ENCODE measurements around the gene SH3D19.
"Not testable (repeated sequence)": the region's sequence is repeated elsewhere in the genome, so short reads cannot be mapped to it uniquely, and the experiment has no call there.

The SH3D19 gene

DNA sequence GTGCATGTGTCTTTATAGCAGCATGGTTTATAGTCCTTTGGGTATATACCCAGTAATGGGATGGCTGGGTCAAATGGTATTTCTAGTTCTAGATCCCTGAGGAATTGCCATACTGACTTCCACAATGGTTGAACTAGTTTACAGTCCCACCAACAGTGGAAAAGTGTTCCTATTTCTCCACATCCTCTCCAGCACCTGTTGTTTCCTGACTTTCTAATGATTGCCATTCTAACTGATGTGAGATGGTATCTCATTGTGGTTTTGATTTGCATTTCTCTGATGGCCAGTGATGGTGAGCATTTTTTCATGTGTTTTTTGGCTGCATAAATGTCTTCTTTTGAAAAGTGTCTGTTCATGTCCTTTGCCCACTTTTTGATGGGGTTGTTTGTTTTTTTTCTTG is 56.5 kb downstream of the SH3D19 start:
- DNase-seq (ENCODE audit: low read depth in 3 of 3), result not testable (repeated sequence)

DNA sequence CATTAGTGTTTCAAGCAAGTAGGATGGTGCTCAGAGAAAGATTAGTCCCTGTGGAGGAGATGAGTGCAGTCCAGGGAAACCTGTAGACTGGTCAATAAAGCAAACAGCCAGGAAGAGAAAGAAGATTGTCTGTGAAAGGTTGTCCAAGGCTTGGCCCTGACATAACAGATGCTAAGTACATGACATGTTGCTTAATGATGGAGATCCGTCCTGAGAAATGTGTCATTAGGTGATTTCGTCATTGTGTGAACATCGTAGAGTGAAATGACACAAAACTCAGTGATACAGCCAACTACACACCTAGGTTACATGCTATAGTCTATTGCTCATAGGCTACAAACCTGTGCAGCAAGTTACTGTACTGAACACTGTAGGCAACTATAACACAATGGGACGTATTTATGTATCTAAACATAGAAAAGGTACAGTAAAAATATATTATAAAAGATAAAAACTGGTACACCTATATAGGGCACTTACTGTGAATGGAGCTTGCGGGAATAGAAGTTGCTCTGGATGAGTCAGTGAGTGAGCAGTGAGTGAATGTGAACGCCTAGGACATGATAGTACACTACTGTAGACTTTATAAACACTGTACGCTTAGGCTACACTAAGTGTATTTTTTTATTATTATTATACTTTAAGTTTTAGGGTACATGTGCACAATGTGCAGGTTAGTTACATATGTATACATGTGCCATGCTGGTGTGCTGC is 57.4 kb downstream of the SH3D19 start:
- no peak for DNase-seq (ENCODE audit: low read depth in 3 of 3)

DNA sequence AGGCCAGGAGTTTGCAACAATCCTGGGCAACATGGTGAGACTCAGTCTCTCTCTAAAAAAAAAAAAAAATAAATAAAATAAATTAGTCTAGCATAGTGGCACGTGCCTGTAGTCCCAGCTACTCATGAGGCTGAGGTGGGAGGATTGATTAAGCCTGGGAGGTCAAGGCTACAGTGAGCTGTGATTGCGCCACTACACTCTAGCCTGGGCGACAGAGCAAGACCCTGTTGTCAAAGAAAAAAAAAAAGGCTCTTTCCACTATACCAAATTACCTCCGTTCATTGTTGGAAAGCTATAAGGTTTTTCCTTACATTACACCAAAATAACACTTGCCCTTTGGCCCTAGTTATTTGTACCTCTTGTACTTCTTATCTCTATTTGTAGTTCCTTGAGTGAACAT is 58.3 kb downstream of the SH3D19 start:
- no peak for DNase-seq (ENCODE audit: low read depth in 3 of 3)

DNA sequence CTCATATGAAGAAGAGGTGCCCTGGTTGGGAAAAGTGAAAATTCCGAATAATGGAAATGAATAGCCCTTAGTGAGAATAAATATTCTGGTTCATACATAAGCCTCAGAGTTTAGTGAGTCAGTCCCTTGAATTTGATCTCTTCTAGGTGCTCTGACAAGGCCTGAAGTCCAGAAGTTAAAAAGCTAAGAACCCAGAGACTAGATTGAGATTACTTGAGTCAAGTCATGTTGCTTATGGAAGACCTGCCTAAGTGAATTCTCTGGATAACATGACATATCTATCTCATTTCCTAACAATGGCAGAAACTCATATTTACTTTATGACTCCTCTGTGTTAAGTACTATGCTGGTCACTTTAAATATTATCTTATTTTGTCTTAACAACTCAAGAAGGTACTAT is 58.9 kb downstream of the SH3D19 start:
- DNase-seq (ENCODE audit: low read depth in 3 of 3), result no peak

DNA sequence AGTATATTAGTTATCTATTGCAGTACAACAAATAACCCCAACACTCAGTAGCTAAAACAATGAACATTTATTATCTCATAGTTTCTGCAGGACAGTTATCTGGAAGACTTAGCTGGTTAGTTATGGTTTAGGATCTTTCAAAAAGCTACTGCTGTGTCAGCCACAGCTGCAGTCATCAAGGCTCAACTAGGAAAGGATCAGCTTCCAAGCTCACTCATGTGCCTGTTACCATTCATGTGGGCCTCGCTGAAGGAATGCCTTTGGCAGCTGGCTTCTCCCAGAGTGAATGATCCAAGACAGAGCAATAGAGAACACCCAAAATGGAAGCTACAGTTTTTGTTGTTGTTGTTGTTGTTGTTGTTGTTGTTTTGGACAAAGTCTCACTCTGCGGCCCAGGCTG is 62.0 kb downstream of the SH3D19 start:
- no peak for DNase-seq (ENCODE audit: low read depth in 3 of 3)

DNA sequence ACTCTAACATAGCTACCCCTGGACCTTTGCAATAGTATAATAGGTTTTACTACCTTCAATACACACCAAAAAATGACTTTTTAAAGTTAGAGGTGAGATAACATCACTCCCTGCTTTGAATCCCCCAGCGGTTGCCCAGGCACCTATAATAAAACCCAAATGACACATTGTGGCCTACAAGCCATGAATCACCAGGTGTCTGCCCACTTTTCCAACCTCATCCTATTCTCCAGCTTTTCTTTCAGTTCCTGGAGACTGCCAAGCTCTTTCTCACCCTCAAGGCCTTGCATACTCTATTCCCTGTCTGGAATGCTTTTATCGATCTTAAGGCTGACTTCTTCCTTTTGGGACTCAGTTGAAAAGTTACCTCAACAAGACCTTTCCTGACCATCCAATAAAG is 64.9 kb downstream of the SH3D19 start:
- no peak for DNase-seq (ENCODE audit: low read depth in 3 of 3)

DNA sequence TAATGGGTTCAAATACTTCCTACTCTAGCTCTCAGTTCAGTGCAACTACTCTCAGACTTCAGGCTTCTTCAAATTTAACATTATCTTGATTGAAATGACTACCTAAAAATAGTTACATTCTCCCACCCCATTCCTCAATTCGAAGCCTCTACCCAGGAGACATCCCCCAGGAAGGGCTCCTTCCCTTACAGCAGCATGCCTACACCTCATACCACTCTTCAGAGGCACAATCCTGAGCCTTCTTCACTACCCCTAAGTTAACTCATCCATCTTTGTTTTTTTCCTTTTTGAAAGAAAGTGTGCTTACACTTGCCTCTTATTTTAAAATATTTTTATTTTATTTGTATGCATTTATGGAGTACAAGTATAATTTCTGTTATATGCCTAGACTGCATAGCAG is 65.7 kb downstream of the SH3D19 start:
- no peak for DNase-seq (ENCODE audit: low read depth in 3 of 3)

DNA sequence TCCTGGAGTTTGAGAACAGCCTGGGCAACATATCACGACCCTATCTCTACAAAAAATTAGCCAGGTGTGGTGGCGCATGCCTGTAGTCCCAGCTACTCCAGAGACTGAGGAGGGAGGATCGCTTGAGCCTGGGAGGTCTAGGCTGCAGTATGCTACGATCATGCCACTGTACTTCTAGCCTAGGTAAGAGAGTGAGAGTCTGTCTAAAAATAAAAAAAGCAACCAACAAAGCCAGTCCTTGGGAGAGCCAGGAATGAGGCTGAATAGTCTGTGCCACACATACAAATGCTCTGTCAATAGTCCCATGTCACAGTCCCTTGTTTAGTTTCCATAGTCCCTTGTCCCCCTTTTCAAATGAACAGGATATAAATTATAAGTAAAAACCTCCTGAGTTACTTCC is 67.7 kb downstream of the SH3D19 start:
- DNase-seq (ENCODE audit: low read depth in 3 of 3), result no peak

DNA sequence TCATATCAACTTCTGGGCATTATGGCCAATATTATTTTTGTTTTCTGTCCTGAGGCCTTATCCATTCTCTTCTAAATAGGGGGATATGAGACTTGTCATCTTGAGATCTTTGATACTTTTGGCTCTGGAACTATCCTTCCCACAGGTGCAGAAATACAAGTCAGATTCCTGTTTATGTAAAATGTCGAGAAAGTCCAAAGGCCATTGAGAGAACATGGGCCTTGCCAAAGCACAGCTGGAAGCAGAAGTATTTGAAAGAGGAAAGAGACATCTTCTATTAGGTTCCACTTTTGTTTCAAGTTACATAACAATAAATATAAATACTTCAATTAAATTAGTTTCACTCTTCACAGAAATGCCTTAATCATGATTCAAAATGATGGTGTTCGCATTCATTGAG is 69.3 kb downstream of the SH3D19 start:
- DNase-seq (ENCODE audit: low read depth in 3 of 3), result no peak

DNA sequence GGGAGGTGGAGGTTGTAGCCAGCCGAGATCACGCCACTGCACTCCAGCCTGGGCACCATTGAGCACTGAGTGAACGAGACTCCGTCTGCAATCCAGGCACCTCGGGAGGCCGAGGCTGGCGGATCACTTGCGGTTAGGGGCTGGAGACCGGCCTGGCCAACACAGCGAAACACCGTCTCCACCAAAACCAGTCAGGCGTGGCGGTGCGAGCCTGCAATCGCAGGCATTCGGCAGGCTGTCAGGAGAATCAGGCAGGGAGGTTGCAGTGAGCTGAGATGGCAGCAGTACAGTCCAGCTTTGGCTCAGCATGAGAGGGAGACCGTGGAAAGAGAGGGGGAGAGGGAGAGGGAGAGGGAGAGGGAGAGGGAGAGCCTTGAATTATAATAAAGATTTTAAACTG is 69.7 kb downstream of the SH3D19 start:
- not testable (repeated sequence) for DNase-seq (ENCODE audit: low read depth in 3 of 3)

DNA sequence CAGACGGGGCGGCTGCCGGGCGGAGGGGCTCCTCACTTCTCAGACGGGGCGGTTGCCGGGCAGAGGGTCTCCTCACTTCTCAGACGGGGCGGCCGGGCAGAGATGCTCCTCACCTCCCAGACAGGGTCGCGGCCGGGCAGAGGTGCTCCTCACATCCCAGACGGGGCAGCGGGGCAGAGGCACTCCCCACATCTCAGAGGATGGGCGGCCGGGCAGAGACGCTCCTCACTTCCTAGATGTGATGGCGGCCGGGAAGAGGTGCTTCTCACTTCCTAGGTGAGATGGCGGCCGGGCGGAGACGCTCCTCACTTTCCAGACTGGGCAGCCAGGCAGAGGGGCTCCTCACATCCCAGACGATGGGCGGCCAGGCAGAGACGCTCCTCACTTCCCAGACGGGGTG is 70.2 kb downstream of the SH3D19 start:
- DNase-seq (ENCODE audit: low read depth in 3 of 3), result not testable (repeated sequence)

DNA sequence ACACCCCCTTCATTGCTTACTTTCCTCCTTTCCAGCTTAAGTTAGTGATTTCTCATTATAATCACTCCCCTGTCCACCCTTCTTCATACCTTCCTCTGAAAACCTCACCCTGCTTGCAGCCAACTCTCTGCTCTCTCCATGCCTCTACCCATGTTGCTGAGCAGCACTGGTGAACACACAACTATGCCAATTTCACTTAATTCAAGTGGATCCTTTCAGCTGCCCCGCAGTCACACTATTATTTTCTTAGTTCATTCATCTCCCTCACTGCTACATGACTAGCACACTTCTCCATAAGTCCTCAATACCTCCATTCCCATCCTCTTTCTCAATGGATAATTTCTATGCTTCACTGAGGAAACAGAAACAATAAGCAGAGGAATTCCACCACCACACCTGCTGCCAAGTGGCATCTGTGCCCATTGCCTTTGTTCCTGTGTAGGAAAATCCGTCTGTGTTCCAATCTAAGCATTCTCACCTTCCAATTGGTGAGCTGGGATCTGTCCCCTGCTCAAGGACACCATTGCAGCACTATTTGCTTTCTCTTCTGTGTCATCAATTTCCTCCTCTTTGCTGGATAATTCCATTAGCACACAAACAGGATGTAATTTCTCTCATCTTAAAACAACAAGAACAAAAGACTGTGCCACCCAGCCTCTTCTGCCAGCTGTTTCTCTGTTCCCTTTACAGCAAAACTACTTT is 73.7 kb downstream of the SH3D19 start:
- no peak for DNase-seq (ENCODE audit: low read depth in 3 of 3)

DNA sequence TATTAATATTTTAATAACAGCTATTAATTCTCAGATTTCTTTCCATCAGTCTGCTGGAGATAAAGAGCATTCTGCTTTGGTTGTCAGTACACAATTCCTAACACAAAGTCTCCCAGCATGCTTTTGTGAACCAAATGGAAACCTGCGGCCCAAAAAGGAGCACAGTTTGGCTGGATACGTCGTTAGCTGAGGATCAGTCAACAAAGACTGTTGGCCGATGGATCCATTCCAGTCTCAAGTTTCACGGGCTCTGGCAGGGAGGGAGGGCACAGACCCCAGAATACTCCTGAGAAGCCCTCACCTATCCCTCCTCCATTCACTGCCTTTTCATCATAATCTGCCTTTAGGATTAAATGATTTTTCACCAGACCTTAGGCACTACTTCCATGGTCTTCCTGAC is 74.7 kb downstream of the SH3D19 start:
- DNase-seq (ENCODE audit: low read depth in 3 of 3), result no peak

DNA sequence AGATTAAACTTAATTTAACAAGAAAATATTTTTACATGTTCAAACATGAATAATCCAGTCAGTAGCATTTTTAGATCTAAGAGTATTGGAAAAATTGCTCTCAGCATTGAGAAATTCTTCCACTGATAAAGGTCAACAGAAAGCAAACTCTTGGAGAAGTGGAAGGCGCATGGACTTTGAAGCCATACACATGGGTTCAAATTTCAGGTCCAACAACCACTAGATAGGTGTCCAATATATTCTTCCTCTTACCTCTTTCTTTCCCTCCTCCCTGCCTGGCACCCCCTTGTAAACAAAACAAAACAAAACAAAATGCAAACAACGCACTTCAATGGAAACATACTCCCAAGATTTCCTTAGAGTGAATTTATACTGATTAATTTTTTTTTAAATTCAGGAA is 76.9 kb downstream of the SH3D19 start:
- DNase-seq (ENCODE audit: low read depth in 3 of 3), result no peak

DNA sequence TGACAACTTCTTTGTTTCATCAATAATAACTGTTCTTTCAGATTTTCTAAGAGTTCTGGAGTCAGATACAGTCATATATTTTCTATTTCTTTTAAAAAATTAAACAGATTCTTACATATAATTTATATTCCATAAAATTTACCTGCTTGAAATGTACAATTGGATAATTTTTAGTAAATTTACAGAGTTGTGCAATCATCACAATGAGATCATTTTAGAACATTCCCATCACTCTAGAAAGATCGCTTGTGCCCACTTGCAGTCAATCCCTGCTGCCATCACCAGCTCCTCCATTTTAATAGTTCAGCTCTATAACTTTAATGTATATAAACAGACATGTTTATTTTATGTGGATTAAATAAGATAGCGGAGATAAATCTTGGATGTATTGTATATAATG is 78.0 kb downstream of the SH3D19 start:
- no peak for DNase-seq (ENCODE audit: low read depth in 3 of 3)

DNA sequence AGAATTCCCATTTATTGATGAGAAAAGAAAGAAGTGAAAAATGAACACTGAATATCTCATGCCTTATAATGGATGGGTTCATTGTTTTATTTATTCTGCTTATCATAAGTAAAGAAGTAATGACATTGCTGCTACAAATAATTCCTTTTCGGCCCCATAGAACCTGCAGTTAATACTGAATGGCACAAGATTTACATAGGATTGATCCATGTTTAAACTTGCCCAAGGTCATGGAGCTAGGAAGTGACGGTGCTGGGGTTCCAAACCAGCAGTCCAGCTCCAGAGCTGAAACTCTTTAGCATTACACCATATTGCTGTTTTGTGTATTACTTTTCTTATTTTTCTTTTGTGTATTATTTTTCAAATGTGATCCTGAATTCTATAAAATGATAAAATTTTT is 78.7 kb downstream of the SH3D19 start:
- no peak for DNase-seq (ENCODE audit: low read depth in 3 of 3)

DNA sequence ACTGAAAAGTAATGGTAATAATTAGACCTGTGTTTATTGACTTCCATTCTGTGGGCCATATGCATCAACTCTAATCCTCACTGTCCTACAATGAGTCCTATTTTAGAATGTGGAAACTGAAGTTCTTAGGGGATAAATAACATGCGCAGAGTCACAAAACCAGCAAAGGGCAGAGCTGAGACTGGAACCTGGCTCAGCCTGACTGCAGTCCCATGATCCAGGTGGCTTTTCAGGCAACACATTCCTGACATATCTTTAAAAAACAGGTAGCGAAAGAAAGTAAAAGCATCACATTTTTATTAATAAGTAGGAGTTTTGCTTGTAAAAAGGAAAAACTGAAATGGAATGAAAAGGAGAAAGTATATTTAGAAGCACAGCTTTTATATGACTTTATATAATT is 83.1 kb downstream of the SH3D19 start:
- no peak for DNase-seq (ENCODE audit: low read depth in 3 of 3)

DNA sequence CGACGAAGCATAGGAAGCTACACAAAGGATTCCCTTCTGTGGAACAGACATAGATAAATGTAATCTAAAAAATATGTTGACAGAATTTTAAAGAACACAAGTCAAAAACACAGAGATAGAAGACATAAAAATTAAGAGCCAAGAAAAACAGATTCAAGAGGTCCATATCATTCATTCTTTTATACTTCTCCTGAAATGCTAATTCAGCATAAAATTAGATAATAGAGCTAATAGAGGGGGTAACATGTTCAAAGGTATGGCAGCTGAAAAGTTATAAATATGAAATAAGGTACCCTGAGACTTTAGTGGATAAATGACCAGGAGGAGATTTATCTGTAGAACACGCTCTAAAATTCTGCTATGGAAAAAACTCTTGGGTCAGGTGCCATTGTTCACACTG is 85.8 kb downstream of the SH3D19 start:
- DNase-seq (ENCODE audit: low read depth in 3 of 3), result no peak

DNA sequence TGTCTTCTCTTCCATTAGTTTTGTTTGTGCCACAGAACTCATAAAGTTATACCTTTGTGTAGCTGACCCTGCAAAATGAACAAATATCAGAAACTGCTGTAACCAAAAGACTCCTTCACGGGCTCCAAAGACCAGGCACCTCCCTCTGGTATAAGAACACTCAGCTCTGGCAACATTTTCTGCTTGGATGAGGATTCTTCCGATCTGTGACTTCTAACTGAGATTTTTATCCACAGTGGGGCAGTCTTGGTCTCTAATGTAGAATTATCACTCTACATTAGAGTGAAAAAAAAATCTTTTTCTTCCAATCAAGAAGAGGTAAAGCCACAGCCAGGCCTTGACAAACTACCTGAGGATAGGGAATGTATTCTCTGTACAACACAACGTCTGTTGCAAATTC is 86.9 kb downstream of the SH3D19 start:
- no peak for DNase-seq (ENCODE audit: low read depth in 3 of 3)

DNA sequence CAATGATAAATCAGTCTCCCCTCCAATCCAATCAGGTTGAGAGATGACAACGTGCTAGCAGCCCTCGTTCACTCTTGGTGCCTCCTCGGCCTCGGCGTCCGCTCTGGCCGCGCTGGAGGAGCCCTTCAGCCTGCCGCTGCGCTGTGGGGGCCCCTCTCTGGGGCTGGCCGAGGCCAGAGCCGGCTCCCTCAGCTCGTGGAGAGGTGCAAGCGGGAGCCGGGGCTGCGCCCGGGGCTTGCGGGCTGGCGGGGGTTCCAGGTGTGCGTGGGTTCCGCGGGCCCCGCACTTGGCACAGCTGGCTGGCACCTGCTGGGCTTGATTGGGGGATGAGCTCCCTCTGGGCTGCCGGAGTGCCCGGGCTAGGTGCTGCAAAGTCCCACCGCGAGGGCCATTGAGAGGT is 89.4 kb downstream of the SH3D19 start:
- no peak for DNase-seq (ENCODE audit: low read depth in 3 of 3)

DNA sequence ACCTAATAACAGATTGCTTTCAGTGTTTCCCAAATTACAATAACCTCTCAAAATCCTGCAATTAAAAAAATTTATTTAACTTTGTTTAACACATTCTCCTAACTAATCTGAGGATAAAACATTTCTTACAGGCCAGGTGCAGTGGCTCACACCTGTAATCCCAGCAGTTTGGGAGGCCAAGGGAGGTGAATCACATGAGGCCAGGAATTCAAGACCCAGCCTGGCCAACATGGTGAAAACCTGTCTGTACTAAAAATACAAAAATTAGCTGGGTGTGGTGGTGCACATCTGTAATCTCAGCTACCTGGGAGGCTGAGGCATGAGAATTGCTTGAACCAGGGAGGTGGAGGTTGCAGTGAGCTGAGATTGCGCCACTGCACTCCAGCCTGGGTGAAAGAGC is 90.0 kb downstream of the SH3D19 start:
- not testable (repeated sequence) for DNase-seq (ENCODE audit: low read depth in 3 of 3)

DNA sequence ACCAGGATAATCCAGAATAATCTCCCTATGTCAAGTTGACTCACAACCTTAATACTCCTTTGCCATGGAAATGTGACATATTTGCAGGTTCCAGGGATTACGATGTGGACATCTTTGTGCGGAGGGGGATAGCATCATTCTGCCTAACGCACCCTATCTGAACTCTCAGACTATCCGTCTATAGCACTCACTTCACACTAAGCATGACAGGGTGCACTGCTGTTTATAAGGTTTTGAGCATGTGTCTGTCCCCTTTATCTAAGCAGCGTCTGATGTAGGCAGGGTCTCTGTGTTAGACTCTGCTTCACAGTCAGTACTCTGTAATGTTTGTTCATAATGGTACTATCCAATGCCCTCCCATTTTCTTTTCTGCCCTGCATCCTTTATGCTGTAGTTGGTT is 91.8 kb downstream of the SH3D19 start:
- DNase-seq (ENCODE audit: low read depth in 3 of 3), result no peak

DNA sequence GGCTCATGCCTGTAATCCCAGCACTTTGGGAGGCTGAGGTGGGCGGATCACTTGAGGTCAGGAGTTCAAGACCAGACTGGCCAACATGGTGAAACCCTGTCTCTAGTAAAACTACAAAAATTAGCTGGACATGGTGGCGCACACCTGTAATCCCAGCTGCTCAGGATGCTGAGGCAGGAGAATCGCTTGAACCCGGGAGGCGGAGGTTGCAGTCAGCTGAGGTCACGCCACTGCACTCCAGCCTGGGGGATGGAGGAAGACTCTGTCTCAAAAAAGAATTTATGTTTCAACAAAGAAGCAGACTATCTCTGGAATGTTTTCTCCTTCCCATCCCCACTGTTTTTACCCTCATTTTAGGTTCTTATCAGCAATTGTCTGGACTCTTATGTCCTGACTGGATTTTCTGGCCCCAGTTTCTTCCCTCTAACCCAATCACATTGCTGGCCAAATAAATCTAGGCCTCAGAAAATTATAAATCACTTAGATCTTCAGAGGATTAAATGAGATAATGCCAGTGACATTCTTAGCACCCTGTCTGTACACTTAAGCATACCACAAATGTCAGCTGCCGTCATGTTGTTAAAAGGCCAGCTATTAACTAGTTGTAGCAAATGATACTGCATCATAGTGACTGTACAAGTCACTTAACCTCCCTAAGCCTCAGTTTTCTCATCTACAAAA is 93.3 kb downstream of the SH3D19 start:
- DNase-seq (ENCODE audit: low read depth in 3 of 3), result no peak

Data from stimulated activated CD4-positive, alpha-beta T cell treated with anti-CD3 and anti-CD28 coated beads, TNF-alpha, amount 100 ng/mL, for 48 hours (primary cell).